ENCODE measurements around the gene TMEM9B.

- no peak for TF ChIP-seq CTCF (IDR thresholded peaks at IDR 0.05)
- TF ChIP-seq TEAD4 (IDR thresholded peaks at IDR 0.05; ENCODE audit: borderline replicate concordance, insufficient read depth) = no peak
- TF ChIP-seq RFX5 (IDR thresholded peaks at IDR 0.05; ENCODE audit: low read length) = no peak
- no peak for TF ChIP-seq ZBTB33 (IDR thresholded peaks at IDR 0.05; ENCODE audit: borderline replicate concordance, low read depth)
- no peak for TF ChIP-seq JUND (IDR thresholded peaks at IDR 0.05)
Measured at GRCh38 chr11:8988329-8989234, 24.3 kb upstream of the TMEM9B start.
